ENCODE results near the gene VSIR.

DNA sequence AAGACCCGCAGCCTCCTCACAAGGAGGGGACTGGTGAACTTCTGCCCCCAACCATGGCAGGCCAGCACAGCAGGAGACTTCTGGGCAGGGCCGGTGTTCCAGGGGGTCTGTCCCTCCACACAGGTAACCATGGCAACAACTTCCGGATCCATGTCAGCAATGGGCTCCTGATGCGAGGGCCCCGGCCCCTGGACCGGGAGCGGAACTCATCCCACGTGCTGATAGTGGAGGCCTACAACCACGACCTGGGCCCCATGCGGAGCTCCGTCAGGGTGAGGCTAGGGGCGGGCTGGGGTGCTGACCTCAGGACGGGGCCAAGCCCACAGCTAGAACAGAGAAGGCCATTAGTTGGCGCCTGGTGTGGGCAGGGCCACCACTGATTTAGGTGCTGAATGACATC is 48.1 kb downstream of the VSIR start:
- TF ChIP-seq SUZ12 (IDR thresholded peaks at IDR 0.05; ENCODE audit: extremely low read depth, insufficient read depth, insufficient read length) (no peak), YY1 (IDR thresholded peaks at IDR 0.05; ENCODE audit: insufficient read depth, insufficient read length) (no peak)
